Gastroesophageal sphincter (tissue), 3 donors: ENCODE measurements around the gene PARD3.

Experiments used
- EP300 ChIP-seq: sonication (generic); formaldehyde crosslinking; IDR thresholded peaks from one replicate; pipeline ENCODE4 v1.6.1; 2017; ENCODE audit warnings: antibody characterized with exemption, mild to moderate bottlenecking
- POLR2AphosphoS5 ChIP-seq: sonication (generic); formaldehyde crosslinking; IDR thresholded peaks from one replicate; pipeline ENCODE4 v1.6.1; 2017; ENCODE audit warnings: antibody characterized with exemption
- TF ChIP-seq, protein P1 (sequence below), 4 experiments: fragments of 200-600 bp in 2 of 4; fragments of 450-650 bp in 2 of 4; sonication (generic) in 1 of 4; IDR thresholded peaks; one replicate each; pipeline ENCODE4 v1.5.1; 2017 to 2019; ENCODE audit warnings: antibody characterized with exemption in 4 of 4, mild to moderate bottlenecking in 2 of 4, moderate library complexity in 2 of 4

DNA sequence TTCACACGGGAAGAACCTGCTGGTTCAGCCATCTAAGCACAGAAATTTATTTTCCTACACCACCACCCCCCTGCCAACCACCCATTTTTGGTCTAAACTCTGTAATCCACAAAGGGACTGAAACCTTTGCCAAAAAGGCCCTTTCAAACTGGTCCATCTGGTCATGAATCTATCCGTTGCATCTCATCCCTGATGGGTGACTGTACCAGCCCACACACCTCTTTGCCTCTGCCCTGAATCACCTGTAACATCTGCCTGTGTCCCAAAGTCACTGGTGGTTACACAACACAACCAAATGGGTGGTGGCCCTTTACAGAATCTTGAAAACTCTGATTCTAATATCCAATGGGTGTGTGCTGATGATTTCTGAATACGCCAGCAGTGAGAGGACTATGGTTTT is 503.4 kb downstream of the PARD3 start:
- no peak for TF ChIP-seq EP300
- TF ChIP-seq, protein P1, sequence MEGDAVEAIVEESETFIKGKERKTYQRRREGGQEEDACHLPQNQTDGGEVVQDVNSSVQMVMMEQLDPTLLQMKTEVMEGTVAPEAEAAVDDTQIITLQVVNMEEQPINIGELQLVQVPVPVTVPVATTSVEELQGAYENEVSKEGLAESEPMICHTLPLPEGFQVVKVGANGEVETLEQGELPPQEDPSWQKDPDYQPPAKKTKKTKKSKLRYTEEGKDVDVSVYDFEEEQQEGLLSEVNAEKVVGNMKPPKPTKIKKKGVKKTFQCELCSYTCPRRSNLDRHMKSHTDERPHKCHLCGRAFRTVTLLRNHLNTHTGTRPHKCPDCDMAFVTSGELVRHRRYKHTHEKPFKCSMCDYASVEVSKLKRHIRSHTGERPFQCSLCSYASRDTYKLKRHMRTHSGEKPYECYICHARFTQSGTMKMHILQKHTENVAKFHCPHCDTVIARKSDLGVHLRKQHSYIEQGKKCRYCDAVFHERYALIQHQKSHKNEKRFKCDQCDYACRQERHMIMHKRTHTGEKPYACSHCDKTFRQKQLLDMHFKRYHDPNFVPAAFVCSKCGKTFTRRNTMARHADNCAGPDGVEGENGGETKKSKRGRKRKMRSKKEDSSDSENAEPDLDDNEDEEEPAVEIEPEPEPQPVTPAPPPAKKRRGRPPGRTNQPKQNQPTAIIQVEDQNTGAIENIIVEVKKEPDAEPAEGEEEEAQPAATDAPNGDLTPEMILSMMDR (IDR thresholded peaks at IDR 0.05) = no peak
- TF ChIP-seq POLR2AphosphoS5 = no peak
